ENCODE results near the gene VTCN1. TPM values are rescaled to one million over a fixed set of nuclear protein-coding genes. Genes with fewer than 3 reads are reported as not detected.
"Not testable (repeated sequence)": the region's sequence is repeated elsewhere in the genome, so short reads cannot be mapped to it uniquely, and the experiment has no call there.

VTCN1 gene
- total and polyA plus RNA-seq, 2 donors (not counting 3 experiments of a cell fraction or from before 2014, with no cell fraction given) = not detected

- H3K79me2 ChIP-seq (ENCODE audit: control insufficient read depth, insufficient read depth, low read length) = no peaks in the 10 kb centered on the region
- H3K9me1 ChIP-seq (replicated peaks; ENCODE audit: control insufficient read depth, extremely low read depth, insufficient read depth, low read length) = no peaks in the 10 kb centered on the region
- H3K9me3 ChIP-seq (replicated peaks; ENCODE audit: control insufficient read depth, insufficient read depth, low read length) = no peaks in the 10 kb centered on the region
- no peak overlapping the region for H3K4me2 ChIP-seq (ENCODE audit: insufficient read depth, low read length)
- H3K4me3 ChIP-seq (replicated peaks in 1 of 3; ENCODE audit: insufficient read depth in 1 of 3, low read depth in 1 of 3, low read length in 3 of 3) = no peak overlapping the region
- DNase-seq (ENCODE audit: low read depth, low spot score) (no peak), FAIRE-seq (no peak)
- H3K9ac ChIP-seq (replicated peaks; ENCODE audit: extremely low read depth, insufficient read depth, low read length) = no peak overlapping the region
- H4K20me1 ChIP-seq (replicated peaks; ENCODE audit: control insufficient read depth, extremely low read depth, insufficient read depth, low read length) = no peaks in the 10 kb centered on the region
- ChIA-PET CTCF (no interaction called here), POLR2A (no interaction called here)
- TF ChIP-seq JUN (IDR thresholded peaks at IDR 0.05; ENCODE audit: borderline replicate concordance, insufficient read depth, insufficient read length, low read depth) = no peak
- no peak for TF ChIP-seq FOS (IDR thresholded peaks at IDR 0.05; ENCODE audit: borderline replicate concordance, insufficient read depth, low read length)
- TF ChIP-seq GATA2 (IDR thresholded peaks at IDR 0.05; ENCODE audit: insufficient read depth, insufficient read length, low read depth, low read length) = no peak
- no peak for TF ChIP-seq CTCF (IDR thresholded peaks at IDR 0.05; ENCODE audit: extremely low read depth in 1 of 2, insufficient read depth in 1 of 2, low read depth in 1 of 2, low read length in 2 of 2)
- no peak for TF ChIP-seq MAX (IDR thresholded peaks at IDR 0.05; ENCODE audit: insufficient read depth, insufficient read length)
- TF ChIP-seq EZH2 (IDR thresholded peaks at IDR 0.05; ENCODE audit: borderline replicate concordance, low read depth, low read length, severe bottlenecking) = no peak
- no peak for TF ChIP-seq MYC (IDR thresholded peaks at IDR 0.05; ENCODE audit: low read depth, low read length)
- TF ChIP-seq POLR2A (IDR thresholded peaks at IDR 0.05; ENCODE audit: low read depth, low read length) = no peak
- no peak for TF ChIP-seq POLR2AphosphoS5 (IDR thresholded peaks at IDR 0.05; ENCODE audit: insufficient read depth, low read depth, low read length)
- no peak overlapping the region for H3K27ac ChIP-seq (ENCODE audit: insufficient read depth, low read depth, low read length)
- H3K36me3 ChIP-seq (ENCODE audit: control insufficient read depth in 2 of 2, extremely low read depth in 1 of 2, insufficient read depth in 2 of 2, low read length in 2 of 2) = no peaks in the 10 kb centered on the region
- no peak overlapping the region for H2AFZ ChIP-seq (ENCODE audit: low read depth, low read length)
- no peaks in the 10 kb centered on the region for H3K27me3 ChIP-seq (ENCODE audit: control insufficient read depth in 2 of 2, insufficient read depth in 2 of 2, low read length in 2 of 2)
- dilution Hi-C loops (cut with MboI; ENCODE audit: extremely low pct_ligation_motif_present, low sequenced_read_pairs) = no loop called here
- no TSS peak for BruUV-seq (replicated peaks)
- intact Hi-C loops (cut with micrococcal nuclease) = no loop called here
- no peaks in the 10 kb centered on the region for H3K4me1 ChIP-seq (ENCODE audit: control insufficient read depth, extremely low read depth, insufficient read depth, low read length)
Measured at GRCh38 chr1:117258791-117259190, 48.1 kb upstream of the VTCN1 start.

GRCh38 chr1:117258075-117258474, 47.3 kb upstream of the VTCN1 start:
- H3K9ac ChIP-seq (replicated peaks; ENCODE audit: extremely low read depth, insufficient read depth, low read length); BruUV-seq (replicated peaks); H2AFZ ChIP-seq (ENCODE audit: low read depth, low read length); DNase-seq (ENCODE audit: low read depth, low spot score); H3K9me3 ChIP-seq (replicated peaks; ENCODE audit: control insufficient read depth, insufficient read depth, low read length); H3K9me1 ChIP-seq (replicated peaks; ENCODE audit: control insufficient read depth, extremely low read depth, insufficient read depth, low read length); POLR2A ChIA-PET; H4K20me1 ChIP-seq (replicated peaks; ENCODE audit: control insufficient read depth, extremely low read depth, insufficient read depth, low read length); H3K79me2 ChIP-seq (ENCODE audit: control insufficient read depth, insufficient read depth, low read length); H3K4me3 ChIP-seq (replicated peaks in 1 of 3; ENCODE audit: insufficient read depth in 1 of 3, low read depth in 1 of 3, low read length in 3 of 3); FAIRE-seq; H3K27me3 ChIP-seq (ENCODE audit: control insufficient read depth in 2 of 2, insufficient read depth in 2 of 2, low read length in 2 of 2); CTCF ChIA-PET; H3K4me1 ChIP-seq (ENCODE audit: control insufficient read depth, extremely low read depth, insufficient read depth, low read length); dilution Hi-C loops (cut with MboI; ENCODE audit: extremely low pct_ligation_motif_present, low sequenced_read_pairs); H3K4me2 ChIP-seq (ENCODE audit: insufficient read depth, low read length); intact Hi-C loops (cut with micrococcal nuclease); H3K36me3 ChIP-seq (ENCODE audit: control insufficient read depth in 2 of 2, extremely low read depth in 1 of 2, insufficient read depth in 2 of 2, low read length in 2 of 2); H3K27ac ChIP-seq (ENCODE audit: insufficient read depth, low read depth, low read length): not testable (repeated sequence)
